GM18873 (cell line): ENCODE results near the gene PIERCE2.
"Not testable (repeated sequence)": the region's sequence is repeated elsewhere in the genome, so short reads cannot be mapped to it uniquely, and the experiment has no call there.

Experiments used
- ATAC-seq: cut with Tn5 transposase; IDR thresholded peaks from one replicate; pipeline ENCODE4 v1.9.1; 2021; ENCODE audit warnings: mild to moderate bottlenecking, moderate library complexity, moderate number of reproducible peaks; ENCODE audit not compliant: unreplicated experiment, low FRiP score

Gene PIERCE2

GRCh38 chr15:55408012-55408928 lies at the start of gene PIERCE2, which contains the start of gene CCPG1:
Gene PIERCE2, plus strand, starts transcription at chr15:55408495. Its CDS starts 274 bp downstream, at chr15:55408769.
Gene CCPG1, minus strand, starts transcription at chr15:55408359. Its CDS starts 18,935 bp downstream, at chr15:55389424.
- ATAC-seq, result peak; percentile 94

GRCh38 chr15:55360256-55360655 lies 48.0 kb upstream of the PIERCE2 start:
- no peak for ATAC-seq

- no peak for ATAC-seq
Measured at GRCh38 chr15:55361048-55361447, 47.2 kb upstream of the PIERCE2 start.

GRCh38 chr15:55362641-55363040 lies 45.7 kb upstream of the PIERCE2 start:
- ATAC-seq, result no peak

GRCh38 chr15:55366981-55367380 lies 41.3 kb upstream of the PIERCE2 start:
- no peak for ATAC-seq

GRCh38 chr15:55372701-55373440 lies 35.4 kb upstream of the PIERCE2 start:
- ATAC-seq, result no peak

- ATAC-seq, result no peak
Measured at GRCh38 chr15:55379095-55379494, 29.2 kb upstream of the PIERCE2 start.

GRCh38 chr15:55381595-55381994 lies 26.7 kb upstream of the PIERCE2 start:
- ATAC-seq, result no peak

GRCh38 chr15:55383687-55384086 lies 24.6 kb upstream of the PIERCE2 start:
- ATAC-seq, result no peak

GRCh38 chr15:55387027-55387426 lies 21.3 kb upstream of the PIERCE2 start:
- ATAC-seq, result no peak

- ATAC-seq, result no peak
Measured at GRCh38 chr15:55389264-55389607, 19.1 kb upstream of the PIERCE2 start.

- ATAC-seq, result no peak
Measured at GRCh38 chr15:55394694-55395093, 13.6 kb upstream of the PIERCE2 start.

GRCh38 chr15:55398243-55398642 lies 10.1 kb upstream of the PIERCE2 start:
- ATAC-seq, result no peak

GRCh38 chr15:55400050-55400449 lies 8.2 kb upstream of the PIERCE2 start:
- ATAC-seq, result not testable (repeated sequence)

- ATAC-seq, result no peak
Measured at GRCh38 chr15:55401786-55402246, 6.5 kb upstream of the PIERCE2 start.

GRCh38 chr15:55402707-55403106 lies 5.6 kb upstream of the PIERCE2 start:
- peak; percentile 51 for ATAC-seq

- ATAC-seq, result no peak
Measured at GRCh38 chr15:55403531-55403930, 4.8 kb upstream of the PIERCE2 start.

GRCh38 chr15:55407498-55408011 lies 740 bp upstream of the PIERCE2 start:
- ATAC-seq, result no peak

GRCh38 chr15:55408976-55409375 lies 681 bp downstream of the PIERCE2 start:
- ATAC-seq, result not testable (repeated sequence)

GRCh38 chr15:55417678-55418077 lies 9.4 kb downstream of the PIERCE2 start:
- not testable (repeated sequence) for ATAC-seq
